22Rv1 (cell line): Measurements from ENCODE around the gene TOMM7.

ENCODE experiments used
- ZFX ChIP-seq: fragments of 450-650 bp; IDR thresholded peaks from 2 replicates; pipeline ENCODE4 v1.6.1; 2017; ENCODE audit warnings: antibody characterized with exemption, borderline replicate concordance
- TF ChIP-seq, protein P1 (sequence below): fragments of 450-650 bp; IDR thresholded peaks from 2 replicates; pipeline ENCODE4 v1.5.1; 2017; ENCODE audit warnings: mild to moderate bottlenecking

DNA sequence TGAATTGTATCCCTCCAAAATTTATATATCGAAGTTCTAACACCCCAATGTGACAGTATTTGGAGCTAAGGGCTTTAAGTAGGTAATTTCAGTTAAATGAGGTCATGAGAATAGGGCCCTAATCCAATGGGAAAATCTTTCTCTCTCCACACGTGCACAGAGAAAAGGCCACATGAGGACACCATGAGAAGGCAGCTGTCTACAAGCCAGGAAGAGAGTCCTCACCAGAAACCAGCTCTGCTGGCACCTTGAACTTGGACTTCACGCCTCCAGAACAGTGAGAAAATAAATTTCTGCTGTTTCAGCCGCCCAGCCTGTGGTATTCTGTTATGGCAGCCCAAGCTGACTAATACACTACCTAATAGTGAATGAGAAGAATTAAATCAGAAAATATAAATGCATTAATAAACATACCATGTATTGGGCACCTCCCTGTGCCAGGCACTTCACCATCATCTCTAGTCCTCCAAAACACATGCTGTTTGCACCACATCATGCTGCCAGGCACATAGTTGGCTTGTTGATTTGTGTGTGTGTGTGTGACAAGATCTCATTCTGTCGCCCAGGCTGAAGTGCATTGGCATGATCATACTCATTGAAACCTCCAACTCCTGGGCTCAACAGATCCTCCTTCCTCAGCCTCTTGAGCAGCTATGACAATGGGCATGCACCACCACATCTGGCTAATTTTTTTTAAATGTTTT lies 9.1 kb upstream of the TOMM7 start:
- TF ChIP-seq, protein P1, sequence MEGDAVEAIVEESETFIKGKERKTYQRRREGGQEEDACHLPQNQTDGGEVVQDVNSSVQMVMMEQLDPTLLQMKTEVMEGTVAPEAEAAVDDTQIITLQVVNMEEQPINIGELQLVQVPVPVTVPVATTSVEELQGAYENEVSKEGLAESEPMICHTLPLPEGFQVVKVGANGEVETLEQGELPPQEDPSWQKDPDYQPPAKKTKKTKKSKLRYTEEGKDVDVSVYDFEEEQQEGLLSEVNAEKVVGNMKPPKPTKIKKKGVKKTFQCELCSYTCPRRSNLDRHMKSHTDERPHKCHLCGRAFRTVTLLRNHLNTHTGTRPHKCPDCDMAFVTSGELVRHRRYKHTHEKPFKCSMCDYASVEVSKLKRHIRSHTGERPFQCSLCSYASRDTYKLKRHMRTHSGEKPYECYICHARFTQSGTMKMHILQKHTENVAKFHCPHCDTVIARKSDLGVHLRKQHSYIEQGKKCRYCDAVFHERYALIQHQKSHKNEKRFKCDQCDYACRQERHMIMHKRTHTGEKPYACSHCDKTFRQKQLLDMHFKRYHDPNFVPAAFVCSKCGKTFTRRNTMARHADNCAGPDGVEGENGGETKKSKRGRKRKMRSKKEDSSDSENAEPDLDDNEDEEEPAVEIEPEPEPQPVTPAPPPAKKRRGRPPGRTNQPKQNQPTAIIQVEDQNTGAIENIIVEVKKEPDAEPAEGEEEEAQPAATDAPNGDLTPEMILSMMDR, result no peak
- TF ChIP-seq ZFX, result no peak
